ENCODE results near the gene TBKBP1. TPM values are rescaled to one million over a fixed set of nuclear protein-coding genes. Genes with fewer than 3 reads are reported as not detected.

The TBKBP1 gene
- total RNA-seq, 1 experiment from 2014 or later, result 33.2 TPM

DNA sequence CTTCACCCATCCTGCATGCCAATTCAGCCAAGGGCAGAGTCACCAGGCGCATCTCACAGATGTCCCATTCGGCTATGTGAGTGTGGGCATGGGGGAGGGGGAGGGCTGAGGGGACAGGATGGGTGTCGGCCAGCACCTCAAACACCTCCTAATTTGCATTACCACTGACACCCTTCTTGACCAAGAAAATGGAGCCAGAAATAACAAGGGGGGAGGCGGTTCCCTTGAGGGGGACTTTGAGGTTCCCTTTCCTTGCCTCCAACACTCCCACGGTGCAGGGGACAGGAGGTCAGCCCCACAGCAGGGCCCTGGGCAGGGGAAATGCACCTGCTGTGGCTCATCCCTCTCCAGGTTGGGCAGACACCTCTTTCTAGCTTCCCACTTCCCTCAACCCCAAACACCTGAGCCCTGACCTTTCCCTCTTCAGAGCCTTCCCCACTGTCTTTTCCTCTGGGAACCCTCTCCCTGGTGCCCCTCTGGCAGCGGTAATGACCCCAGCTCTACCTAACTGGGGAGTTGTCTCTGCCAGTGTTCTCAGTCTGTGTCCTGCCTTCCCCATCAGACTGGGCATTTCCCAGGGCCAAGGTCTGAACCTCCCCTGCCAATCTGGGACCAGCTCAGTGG is 20.9 kb downstream of the TBKBP1 start:
- H3T11ph ChIP-seq (ENCODE audit: low read length), result no peak overlapping the region
- no peak overlapping the region for H3K4ac ChIP-seq (ENCODE audit: low read depth, low read length)
- H2BK5ac ChIP-seq (ENCODE audit: insufficient read length, low read length), result no peak overlapping the region
- no peaks in the 10 kb centered on the region for H3K4me1 ChIP-seq (ENCODE audit: insufficient read depth, low read length)
- H4K5ac ChIP-seq (ENCODE audit: insufficient read length, low read depth, low read length), result no peak overlapping the region
- H3K9ac ChIP-seq (ENCODE audit: extremely low read depth, insufficient read length, low read length), result no peak overlapping the region
- H3K9me3 ChIP-seq (ENCODE audit: control insufficient read depth, low read depth, low read length), result no peaks in the 10 kb centered on the region
- H3K4me3 Mint-ChIP-seq, result no peak overlapping the region
- WGBS (ENCODE audit: extremely low coverage, insufficient read length, low lambda C conversion rate), result no CpG with 5 or more reads among the region's 6 CpGs
- no peak overlapping the region for H3K56ac ChIP-seq (ENCODE audit: insufficient read length, low read depth, low read length)
- no peak overlapping the region for H3K14ac ChIP-seq (ENCODE audit: insufficient read depth, low read length)
- no peak overlapping the region for H3K18ac ChIP-seq (ENCODE audit: insufficient read length, low read depth, low read length)
- peaks cover 51% of the 10 kb centered on the region for H3K27me3 Mint-ChIP-seq (ENCODE audit: low read depth)
- H2BK120ac ChIP-seq (ENCODE audit: low read depth, low read length, poor library complexity, severe bottlenecking), result no peak overlapping the region
- no peak overlapping the region for H2AFZ ChIP-seq (ENCODE audit: low read length)
- DNase-seq, result no peak
- TF ChIP-seq, protein P1, sequence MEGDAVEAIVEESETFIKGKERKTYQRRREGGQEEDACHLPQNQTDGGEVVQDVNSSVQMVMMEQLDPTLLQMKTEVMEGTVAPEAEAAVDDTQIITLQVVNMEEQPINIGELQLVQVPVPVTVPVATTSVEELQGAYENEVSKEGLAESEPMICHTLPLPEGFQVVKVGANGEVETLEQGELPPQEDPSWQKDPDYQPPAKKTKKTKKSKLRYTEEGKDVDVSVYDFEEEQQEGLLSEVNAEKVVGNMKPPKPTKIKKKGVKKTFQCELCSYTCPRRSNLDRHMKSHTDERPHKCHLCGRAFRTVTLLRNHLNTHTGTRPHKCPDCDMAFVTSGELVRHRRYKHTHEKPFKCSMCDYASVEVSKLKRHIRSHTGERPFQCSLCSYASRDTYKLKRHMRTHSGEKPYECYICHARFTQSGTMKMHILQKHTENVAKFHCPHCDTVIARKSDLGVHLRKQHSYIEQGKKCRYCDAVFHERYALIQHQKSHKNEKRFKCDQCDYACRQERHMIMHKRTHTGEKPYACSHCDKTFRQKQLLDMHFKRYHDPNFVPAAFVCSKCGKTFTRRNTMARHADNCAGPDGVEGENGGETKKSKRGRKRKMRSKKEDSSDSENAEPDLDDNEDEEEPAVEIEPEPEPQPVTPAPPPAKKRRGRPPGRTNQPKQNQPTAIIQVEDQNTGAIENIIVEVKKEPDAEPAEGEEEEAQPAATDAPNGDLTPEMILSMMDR (conservative IDR thresholded peaks at IDR 0.05), result no peak
- H3K4me2 ChIP-seq (ENCODE audit: insufficient read depth, insufficient read length, low read length), result no peak overlapping the region
- no peaks in the 10 kb centered on the region for H3K79me1 ChIP-seq (ENCODE audit: insufficient read depth, low read depth, low read length, poor library complexity, severe bottlenecking)
- no peaks in the 10 kb centered on the region for H4K20me1 ChIP-seq (ENCODE audit: control insufficient read depth, insufficient read depth, insufficient read length)
- H3K9me3 Mint-ChIP-seq, result no peaks in the 10 kb centered on the region
- H2BK15ac ChIP-seq (ENCODE audit: low read depth, low read length), result no peak overlapping the region
- H4K8ac ChIP-seq (replicated peaks; ENCODE audit: insufficient read length, low read depth, low read length), result no peak overlapping the region
- no peaks in the 10 kb centered on the region for H3K79me2 ChIP-seq (ENCODE audit: insufficient read depth, low read length)
- H3K27me3 ChIP-seq (ENCODE audit: insufficient read depth, low read length), result no peaks in the 10 kb centered on the region
- H3K4me1 Mint-ChIP-seq, result peaks cover 19 to 24% of the 10 kb centered on the region in 2 experiments
- H2BK20ac ChIP-seq (ENCODE audit: low read depth, low read length, poor library complexity, severe bottlenecking), result no peak overlapping the region
- H3K36me3 Mint-ChIP-seq (ENCODE audit: insufficient read depth in 1 of 3, low read depth in 3 of 3), result peaks cover 2 to 9% (median 7%) of the 10 kb centered on the region in 3 experiments; a peak in 3 of 7 replicates
- no peak overlapping the region for H3K23ac ChIP-seq (ENCODE audit: insufficient read length, low read depth, low read length)
- no peak overlapping the region for H2BK12ac ChIP-seq (ENCODE audit: insufficient read length, low read depth, low read length)
- no peaks in the 10 kb centered on the region for H3K23me2 ChIP-seq (ENCODE audit: insufficient read length, low read depth, low read length, poor library complexity, severe bottlenecking)
- H3K27ac Mint-ChIP-seq, result no peak overlapping the region
- no peak overlapping the region for H4K91ac ChIP-seq (ENCODE audit: insufficient read length, low read depth, low read length)
- no peak overlapping the region for H2AK5ac ChIP-seq (ENCODE audit: insufficient read length, low read length)
- H3K27ac ChIP-seq (ENCODE audit: insufficient read length, low read depth, low read length), result no peak overlapping the region

Data from H9 (cell line).